GM21786 (cell line): ENCODE data around the gene RPLP2.

ENCODE experiments used
- ATAC-seq: cut with Tn5 transposase; IDR thresholded peaks from one replicate; pipeline ENCODE4 v1.9.1; 2021; ENCODE audit not compliant: unreplicated experiment

Gene RPLP2

DNA sequence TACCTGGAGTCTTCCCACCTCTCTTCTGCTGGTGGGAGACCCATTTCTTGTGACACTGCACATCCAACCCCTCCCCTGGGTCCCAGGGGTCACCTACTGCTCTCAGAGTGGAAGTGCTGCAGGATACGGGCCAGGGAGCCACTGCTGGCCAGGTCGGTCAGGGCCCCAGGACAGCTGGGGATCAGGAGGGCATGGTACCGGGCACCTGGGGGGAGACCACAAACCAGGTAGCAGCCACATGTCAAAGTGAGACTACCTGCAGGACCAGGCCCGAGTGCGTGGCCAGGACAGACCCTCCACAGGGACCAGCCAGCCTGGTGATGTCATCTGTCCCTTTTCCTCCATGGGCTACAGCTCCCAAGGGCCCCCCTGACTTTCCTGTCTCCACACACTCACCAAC lies 36.3 kb upstream of the RPLP2 start:
- ATAC-seq: no peak

GRCh38 chr11:773830-774229 lies 35.9 kb upstream of the RPLP2 start:
- no peak for ATAC-seq

DNA sequence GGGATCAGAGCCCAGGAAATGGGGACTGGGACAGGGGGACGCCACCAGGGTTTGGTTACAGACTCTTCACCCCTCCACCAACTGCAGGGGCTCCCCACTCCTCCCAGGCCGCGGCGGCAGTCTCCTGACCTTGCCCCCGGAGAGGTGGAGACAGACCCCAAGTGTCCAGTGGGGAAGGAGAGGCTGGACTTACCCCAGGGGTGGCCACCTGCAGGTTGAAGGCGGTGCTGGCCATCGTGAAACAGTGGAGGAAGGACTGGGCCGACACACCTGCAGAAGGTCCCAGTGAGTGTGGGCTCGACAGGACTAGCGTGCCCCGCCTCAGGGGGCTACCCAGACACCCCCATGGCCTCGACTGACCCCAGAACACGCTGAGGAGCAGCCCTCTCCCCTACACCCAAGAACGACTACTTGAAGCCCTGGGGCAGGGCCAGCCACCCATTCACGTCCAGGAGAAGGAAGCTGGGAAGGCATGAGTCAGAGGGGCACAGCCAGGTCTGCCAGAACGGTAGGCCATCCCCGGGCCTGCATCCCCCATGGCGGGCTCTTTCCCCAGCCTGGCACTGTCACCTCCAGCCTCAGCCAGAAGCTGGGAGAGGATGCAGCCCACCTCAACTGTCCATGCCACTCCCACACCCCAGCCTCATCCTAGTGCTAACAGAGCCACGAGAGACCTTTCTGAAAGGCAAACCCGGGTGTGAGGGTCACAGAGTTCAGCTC lies 34.7 kb upstream of the RPLP2 start:
- ATAC-seq: no peak

DNA sequence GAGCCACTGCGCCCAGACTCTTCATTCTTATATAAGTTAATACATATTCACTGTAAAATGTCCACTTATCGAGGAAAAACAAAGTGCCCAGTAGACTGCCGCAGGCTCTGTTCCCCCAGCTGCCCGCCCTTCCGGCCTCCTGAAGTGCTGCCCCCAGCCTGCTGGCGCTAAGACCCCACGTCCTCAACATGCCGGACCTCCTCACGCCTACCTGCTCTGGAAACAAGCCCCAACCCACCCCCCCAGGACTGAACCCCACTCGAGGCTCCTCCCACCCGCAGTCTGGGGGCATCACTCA lies 33.6 kb upstream of the RPLP2 start:
- ATAC-seq: no peak

DNA sequence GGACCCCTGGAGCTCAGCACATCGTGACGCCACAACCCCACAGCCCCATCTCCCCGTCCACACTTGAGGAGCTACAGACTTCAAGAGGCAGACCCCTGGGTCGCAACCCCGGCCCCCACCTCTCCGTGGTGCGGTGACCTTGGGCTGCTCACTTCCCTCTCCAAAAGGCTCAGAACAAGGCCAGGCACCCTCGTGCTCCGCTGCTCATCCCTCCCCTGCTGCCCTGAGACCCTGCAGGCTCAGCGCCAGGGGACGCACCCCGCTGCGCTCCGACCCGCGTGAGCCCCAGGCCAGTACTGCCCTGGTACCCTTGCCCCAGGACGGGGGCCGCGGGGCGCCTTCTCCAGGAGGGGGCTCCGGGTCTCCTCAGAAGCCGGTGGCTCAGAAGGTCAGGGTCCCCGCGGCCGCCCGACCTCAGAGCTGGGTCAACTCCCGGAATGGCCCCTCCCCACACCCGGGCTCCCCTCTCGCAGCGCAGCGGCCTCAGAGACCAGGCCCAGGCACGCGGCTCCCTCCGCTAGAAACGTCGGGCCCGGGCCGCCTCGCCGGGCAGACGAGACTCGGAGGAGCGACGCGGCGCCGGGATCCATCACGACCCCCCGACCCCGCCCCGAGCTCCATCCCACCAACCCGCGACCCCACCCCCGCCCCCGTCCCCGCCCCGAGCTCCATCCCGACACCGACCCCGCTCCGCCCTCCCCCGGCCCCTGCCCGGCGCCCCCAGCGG lies 33.0 kb upstream of the RPLP2 start:
- ATAC-seq: peak; percentile 30

DNA sequence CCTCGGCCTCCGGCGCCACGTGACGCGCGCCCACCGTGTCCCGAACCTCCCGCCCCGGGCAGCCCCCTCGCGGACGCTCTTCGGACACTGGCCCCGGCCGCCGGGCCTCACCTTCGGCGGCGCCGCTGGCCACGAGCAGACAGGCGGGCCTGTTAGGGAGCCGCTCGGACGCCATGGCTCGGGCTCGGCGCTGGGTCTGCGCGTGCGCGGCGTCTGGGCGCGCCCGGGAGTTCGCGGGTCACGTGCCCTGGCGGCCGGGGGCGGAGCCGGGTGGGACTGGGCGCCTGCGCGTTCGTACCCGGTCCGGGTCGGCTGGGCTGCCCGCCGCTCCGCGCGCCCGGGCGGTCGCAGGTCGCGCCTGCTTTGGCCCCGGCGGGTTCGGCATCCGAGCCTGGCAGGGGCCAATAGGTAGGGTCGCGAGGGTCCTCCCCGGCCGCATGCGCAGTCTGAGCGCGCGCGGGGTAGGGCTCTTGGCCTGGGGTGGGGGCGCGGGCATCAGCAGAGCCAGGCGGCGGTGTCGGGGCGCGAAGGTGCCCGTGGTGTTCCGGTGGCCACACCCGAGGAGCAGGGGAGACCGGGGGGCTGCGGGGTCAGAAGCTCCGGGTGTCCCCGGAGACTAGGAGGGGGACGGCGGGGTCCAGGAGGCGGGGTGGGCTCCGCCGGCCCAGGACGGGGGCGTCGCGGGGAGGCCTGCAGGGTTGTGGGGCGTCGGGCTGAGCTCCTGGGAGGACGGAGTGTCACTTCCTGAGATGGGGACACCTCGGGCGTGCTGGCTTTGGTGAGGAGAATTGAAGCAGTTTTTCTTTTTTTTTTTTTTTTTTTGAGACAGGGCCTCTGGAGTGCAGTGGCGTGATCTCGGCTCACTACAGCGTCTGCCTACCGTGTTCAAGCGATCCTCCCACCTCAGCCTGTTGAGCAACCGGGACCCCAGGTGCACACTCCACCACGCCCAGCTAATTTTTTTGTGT lies 32.2 kb upstream of the RPLP2 start, which contains the start of gene GATD1:
TSS of gene GATD1 (minus strand) at position 200 of the 968 bp plus-strand sequence. CDS start at position 175, 25 bp downstream.
- ATAC-seq: peak; percentile 74

DNA sequence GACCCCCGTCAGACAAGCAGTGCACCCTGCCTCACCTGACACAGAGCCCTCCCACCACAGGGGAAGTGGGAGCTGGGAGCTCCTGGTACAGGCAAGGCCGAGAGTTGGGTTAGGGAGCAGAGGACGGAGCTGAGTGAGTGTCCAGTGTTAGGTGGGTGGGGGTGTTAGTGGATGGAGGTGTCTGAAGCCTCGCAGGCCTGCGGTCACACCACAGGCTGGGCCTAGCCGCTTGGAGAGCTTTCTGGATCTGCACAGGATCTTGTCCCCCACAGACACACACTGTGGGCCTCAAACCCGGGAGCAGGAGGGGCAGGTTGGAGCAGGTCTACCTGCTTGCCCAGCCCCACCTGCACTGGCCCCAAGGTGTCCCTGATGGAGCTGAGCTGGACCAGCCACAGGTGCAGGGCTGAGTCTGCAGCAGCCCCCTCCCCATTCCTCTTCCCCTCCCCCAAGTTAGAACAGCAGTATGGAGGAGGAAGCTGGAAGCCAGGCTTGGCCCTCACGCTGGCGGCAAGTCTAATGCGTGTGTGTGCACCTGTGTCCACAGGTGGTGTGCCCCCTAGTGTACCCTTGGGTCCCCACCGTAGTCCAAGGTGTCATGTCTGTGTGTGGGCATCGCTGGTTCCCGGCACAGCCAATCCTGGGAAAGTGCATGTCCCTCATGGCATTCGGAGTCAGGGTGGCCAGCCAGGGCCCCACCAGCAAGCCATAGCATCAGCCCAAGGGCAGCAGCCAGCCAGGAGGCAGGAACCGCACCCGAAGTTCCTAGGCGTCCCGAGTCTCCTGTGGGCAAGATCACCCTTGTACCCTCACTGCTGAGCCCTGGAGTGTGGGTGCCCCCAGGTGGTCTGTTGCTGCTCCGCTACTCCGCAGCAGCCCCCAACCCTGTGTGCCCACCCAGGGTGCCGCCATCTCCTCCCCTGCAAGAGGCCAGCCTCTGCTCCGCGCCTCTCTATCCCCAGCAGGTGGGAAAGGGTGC lies 30.5 kb upstream of the RPLP2 start:
- ATAC-seq: no peak

- no peak for ATAC-seq
These were observed 29.7 kb upstream of the RPLP2 start for GRCh38 chr11:779955-780532.

GRCh38 chr11:782264-783174 lies 27.2 kb upstream of the RPLP2 start:
- no peak for ATAC-seq

GRCh38 chr11:783581-784015 lies 26.2 kb upstream of the RPLP2 start:
- ATAC-seq: no peak

GRCh38 chr11:786235-787083 lies 23.3 kb upstream of the RPLP2 start:
- no peak for ATAC-seq

- no peak for ATAC-seq
These were observed 22.6 kb upstream of the RPLP2 start for GRCh38 chr11:787084-787675.

DNA sequence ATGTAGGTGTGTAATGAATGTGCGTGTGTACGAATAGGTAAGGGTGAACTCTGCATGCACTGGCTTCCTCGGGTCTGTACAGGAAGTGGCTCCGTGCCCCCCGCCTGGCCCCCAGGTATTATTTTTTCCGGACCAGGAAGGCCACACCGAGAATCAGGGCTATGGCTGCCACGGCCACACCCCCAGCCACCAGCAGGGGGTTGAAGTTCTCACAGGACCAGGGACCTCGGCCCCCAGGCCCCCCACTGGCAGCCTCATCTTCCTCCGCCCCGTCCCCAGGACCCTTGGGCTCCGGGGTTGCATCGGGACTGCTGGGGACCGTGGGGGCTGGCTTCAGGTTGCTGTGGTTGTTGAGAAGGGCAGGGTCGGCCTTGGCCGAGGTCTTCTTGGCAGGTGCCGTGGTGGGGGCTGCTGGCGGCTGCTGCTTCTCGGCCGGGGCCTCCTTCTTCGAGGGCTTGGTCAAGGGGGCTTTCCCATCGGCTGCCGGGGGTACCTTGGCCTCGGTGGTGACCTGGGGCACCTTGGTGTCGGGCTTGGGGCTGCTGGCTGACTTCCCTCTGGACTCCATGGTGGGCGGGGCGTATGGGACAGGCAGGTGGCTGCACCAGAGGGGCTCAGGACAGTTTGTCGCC lies 21.6 kb upstream of the RPLP2 start:
- ATAC-seq: no peak

GRCh38 chr11:788953-789940 lies 20.5 kb upstream of the RPLP2 start:
- no peak for ATAC-seq

DNA sequence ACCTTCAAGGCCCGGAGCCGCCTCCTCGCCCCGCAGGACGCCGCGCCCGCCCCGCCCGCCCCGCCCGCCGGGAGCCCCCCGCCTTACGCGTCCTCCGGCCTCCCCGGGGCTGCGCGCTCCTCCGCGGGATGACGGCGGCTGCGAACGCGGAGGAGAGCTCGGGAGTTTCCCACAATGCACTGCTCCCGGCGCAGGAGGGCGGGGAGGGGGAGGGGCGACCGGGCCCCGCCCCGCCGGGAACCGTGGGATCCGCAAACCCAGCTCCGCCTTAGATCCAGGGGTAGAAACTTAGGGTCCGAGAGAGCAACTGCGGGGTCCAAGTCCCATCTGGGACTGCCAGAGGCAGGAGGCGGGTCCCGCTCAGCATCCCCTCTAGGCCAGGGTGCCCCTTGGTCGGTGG lies 19.8 kb upstream of the RPLP2 start, which contains the start of gene CEND1:
TSS of gene CEND1 (minus strand) at position 148 of the 400 bp plus-strand sequence. CDS start 1,514 bp downstream, outside the sequence.
- no peak for ATAC-seq
